Astrocyte (in vitro differentiated cells and primary cell): ENCODE measurements around the gene PEA15.

ENCODE experiments used
- CTCF ChIP-seq: IDR thresholded peaks from 2 replicates; pipeline ENCODE4 v1.5.1; 2011; ENCODE audit warnings: low read depth, mild to moderate bottlenecking, inconsistent platforms, low read length, moderate library complexity; ENCODE audit not compliant: insufficient read depth
- EZH2 ChIP-seq: IDR thresholded peaks from 2 replicates; pipeline ENCODE4 v1.6.1; 2012; ENCODE audit warnings: mild to moderate bottlenecking, low read length, inconsistent platforms; ENCODE audit not compliant: insufficient read depth

- TF ChIP-seq CTCF: no peak
- TF ChIP-seq EZH2: no peak
Measured at GRCh38 chr1:160208557-160209320, 3.6 kb downstream of the PEA15 start.
